ENCODE measurements around the gene JSRP1.

DNA sequence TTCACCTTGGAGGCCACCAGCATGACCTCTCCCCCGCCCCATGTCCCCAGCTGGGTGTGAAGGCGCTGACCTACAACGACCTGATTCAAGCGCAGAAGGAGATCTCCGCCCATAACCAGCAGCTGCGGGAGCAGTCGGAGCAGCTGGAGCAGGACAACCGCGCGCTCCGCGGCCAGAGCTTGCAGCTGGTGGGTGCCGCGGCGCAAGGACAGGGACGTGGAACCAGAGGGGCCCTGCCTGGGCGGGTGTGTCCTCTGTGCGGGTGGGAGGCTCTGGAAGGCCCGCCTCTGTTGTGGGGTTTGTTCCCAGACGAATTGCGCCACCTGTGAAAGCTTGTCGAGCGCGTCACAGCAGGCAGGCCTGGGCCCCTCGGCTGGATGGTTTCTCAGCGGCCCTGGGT lies 42.4 kb downstream of the JSRP1 start:
- TF ChIP-seq, protein P1, sequence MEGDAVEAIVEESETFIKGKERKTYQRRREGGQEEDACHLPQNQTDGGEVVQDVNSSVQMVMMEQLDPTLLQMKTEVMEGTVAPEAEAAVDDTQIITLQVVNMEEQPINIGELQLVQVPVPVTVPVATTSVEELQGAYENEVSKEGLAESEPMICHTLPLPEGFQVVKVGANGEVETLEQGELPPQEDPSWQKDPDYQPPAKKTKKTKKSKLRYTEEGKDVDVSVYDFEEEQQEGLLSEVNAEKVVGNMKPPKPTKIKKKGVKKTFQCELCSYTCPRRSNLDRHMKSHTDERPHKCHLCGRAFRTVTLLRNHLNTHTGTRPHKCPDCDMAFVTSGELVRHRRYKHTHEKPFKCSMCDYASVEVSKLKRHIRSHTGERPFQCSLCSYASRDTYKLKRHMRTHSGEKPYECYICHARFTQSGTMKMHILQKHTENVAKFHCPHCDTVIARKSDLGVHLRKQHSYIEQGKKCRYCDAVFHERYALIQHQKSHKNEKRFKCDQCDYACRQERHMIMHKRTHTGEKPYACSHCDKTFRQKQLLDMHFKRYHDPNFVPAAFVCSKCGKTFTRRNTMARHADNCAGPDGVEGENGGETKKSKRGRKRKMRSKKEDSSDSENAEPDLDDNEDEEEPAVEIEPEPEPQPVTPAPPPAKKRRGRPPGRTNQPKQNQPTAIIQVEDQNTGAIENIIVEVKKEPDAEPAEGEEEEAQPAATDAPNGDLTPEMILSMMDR (conservative IDR thresholded peaks at IDR 0.05; ENCODE audit: low read length), result no peak
- TF ChIP-seq EZH2phosphoT487 (IDR thresholded peaks at IDR 0.05; ENCODE audit: borderline replicate concordance, low read depth, low read length), result no peak
